Measurements from ENCODE around the gene PRKAB2.

- TF ChIP-seq CTCF (IDR thresholded peaks at IDR 0.05; ENCODE audit: low read depth, low read length, poor library complexity, severe bottlenecking) (no peak), EZH2phosphoT487 (IDR thresholded peaks at IDR 0.05; ENCODE audit: borderline replicate concordance, low read length) (no peak)
Observed at GRCh38 chr1:147218606-147219005, 46.3 kb upstream of the PRKAB2 start.
